ENCODE measurements around the gene CAMK4.

GRCh38 chr5:111345731-111346130 is 121.5 kb downstream of the CAMK4 start:
- TF ChIP-seq CTCF (IDR thresholded peaks at IDR 0.05) (no peak), POLR2A (IDR thresholded peaks at IDR 0.05) (no peak)

Data from thyroid gland (tissue), 4 donors.